ENCODE data around the gene RAE1. TPM values are rescaled to one million over a fixed set of nuclear protein-coding genes. Genes with fewer than 3 reads are reported as not detected.

RAE1 gene
- total and polyA plus RNA-seq, 2 of the 8 experiments (the other 6 are each of a cell fraction or from before 2014, with no cell fraction given) = 35.9 to 44.9 TPM

DNA sequence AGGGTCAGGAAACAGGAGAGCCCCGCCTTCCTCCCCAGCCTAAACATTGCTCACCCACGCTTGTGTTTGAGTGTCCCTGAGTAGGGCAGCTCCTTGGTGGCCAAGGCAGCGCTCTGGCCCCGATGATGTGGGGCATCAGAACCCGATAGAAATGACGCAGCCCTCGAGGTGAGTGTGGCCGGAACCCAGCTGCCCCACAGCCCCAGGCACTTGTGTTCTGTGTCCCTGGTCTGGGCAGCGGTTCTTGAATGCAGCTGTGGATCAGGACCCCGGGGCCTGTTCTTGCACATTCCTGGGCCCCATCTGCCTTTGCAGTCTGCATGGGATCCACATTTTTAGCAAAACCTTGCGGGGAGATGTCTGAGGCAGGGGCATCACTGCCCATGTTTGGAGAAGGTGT, 53.0 kb downstream of the RAE1 start:
- H3K27ac ChIP-seq (ENCODE audit: low read depth, low read length) = no peak overlapping the region
- H3K27me3 ChIP-seq (replicated peaks in 1 of 4; ENCODE audit: control insufficient read depth in 3 of 4, extremely low read depth in 1 of 4, insufficient read depth in 3 of 4, low read length in 3 of 4) = no peaks in the 10 kb centered on the region
- no peak overlapping the region for H3K14ac ChIP-seq (ENCODE audit: insufficient read length)
- H3K23ac ChIP-seq (ENCODE audit: insufficient read length) = no peak overlapping the region
- no peak overlapping the region for H3K4me2 ChIP-seq (ENCODE audit: insufficient read depth in 1 of 2, low read depth in 2 of 2, low read length in 2 of 2)
- H3K4me3 ChIP-seq (ENCODE audit: extremely low read depth in 1 of 4, insufficient read depth in 2 of 4, low read depth in 3 of 4, low read length in 4 of 4) = no peak overlapping the region
- H3K4me1 ChIP-seq (replicated peaks in 1 of 4; ENCODE audit: control insufficient read depth in 3 of 4, insufficient read depth in 4 of 4, low read length in 3 of 4) = no peaks in the 10 kb centered on the region
- ChIA-PET CTCF (ENCODE audit: partially characterized antibody) (interaction anchor here (0.9 to 1.7 kb wide), 8 partner anchors 9 to 95 kb away, joined by 3 to 6 read pairs (median 4); no protein-coding TSS in a partner anchor), POLR2A (ENCODE audit: partially characterized antibody) (interaction anchor here (1.0 to 3.2 kb wide), 3 partner anchors 9 to 13 kb away, joined by 3 to 11 read pairs (median 7); partner anchors contain the start of gene RBM38)
- H4K20me1 ChIP-seq (replicated peaks in 1 of 2; ENCODE audit: control insufficient read depth in 1 of 2, insufficient read depth in 2 of 2, low read length in 2 of 2) = peaks cover 18 to 38% of the 10 kb centered on the region in 2 experiments
- peaks cover 0 to 37% of the 10 kb centered on the region in 2 experiments; a peak in 2 of 4 replicates for H3K79me2 ChIP-seq (ENCODE audit: control insufficient read depth in 1 of 2, insufficient read depth in 2 of 2, low read length in 2 of 2)
- H3K18ac ChIP-seq (ENCODE audit: extremely low read depth, low read length) = no peak overlapping the region
- no peaks in the 10 kb centered on the region for H3K9me3 ChIP-seq (ENCODE audit: insufficient read depth in 2 of 2, low read depth in 1 of 2, low read length in 1 of 2)
- no peak overlapping the region for H4K91ac ChIP-seq (replicated peaks; ENCODE audit: insufficient read length, low read length)
- no peak overlapping the region for H2BK12ac ChIP-seq (ENCODE audit: low read depth, low read length)
- H3K36me3 ChIP-seq (ENCODE audit: control insufficient read depth in 2 of 4, insufficient read depth in 4 of 4, low read length in 3 of 4) = peaks cover 2 to 53% (median 28%) of the 10 kb centered on the region in 4 experiments; a peak in 6 of 8 replicates
- TF ChIP-seq KDM4A (IDR thresholded peaks at IDR 0.05; ENCODE audit: low read depth, low read length, severe bottlenecking) (no peak), BCL11A (IDR thresholded peaks at IDR 0.05; ENCODE audit: low read depth in 2 of 2, low read length in 2 of 2) (no peak), SIX5 (IDR thresholded peaks at IDR 0.05; ENCODE audit: low read depth, low read length) (no peak), EP300 (IDR thresholded peaks at IDR 0.05; ENCODE audit: borderline replicate concordance in 1 of 2, low read depth in 2 of 2, low read length in 2 of 2) (no peak), SIRT6 (IDR thresholded peaks at IDR 0.05; ENCODE audit: low read length) (no peak), JUND (IDR thresholded peaks at IDR 0.05; ENCODE audit: low read length) (no peak), HDAC2 (IDR thresholded peaks at IDR 0.05; ENCODE audit: borderline replicate concordance in 1 of 2, low read depth in 2 of 2, low read length in 2 of 2) (no peak), RBBP5 (IDR thresholded peaks at IDR 0.05; ENCODE audit: borderline replicate concordance, low read depth, low read length) (no peak), ASH2L (IDR thresholded peaks at IDR 0.05; ENCODE audit: low read length) (no peak)
- TF ChIP-seq, protein P1, sequence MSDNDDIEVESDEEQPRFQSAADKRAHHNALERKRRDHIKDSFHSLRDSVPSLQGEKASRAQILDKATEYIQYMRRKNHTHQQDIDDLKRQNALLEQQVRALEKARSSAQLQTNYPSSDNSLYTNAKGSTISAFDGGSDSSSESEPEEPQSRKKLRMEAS (IDR thresholded peaks at IDR 0.05) = no peak
- H2AK5ac ChIP-seq (ENCODE audit: low read depth, low read length) = no peak overlapping the region
- H4K8ac ChIP-seq (ENCODE audit: extremely low read depth, insufficient read depth, low read length) = no peak overlapping the region
- H3K9ac ChIP-seq (replicated peaks in 1 of 4; ENCODE audit: extremely low read depth in 1 of 4, low read depth in 3 of 4, low read length in 3 of 4) = no peak overlapping the region
- H2AFZ ChIP-seq (ENCODE audit: low read length) = no peak overlapping the region
- FAIRE-seq (no peak), DNase-seq (ENCODE audit: low read depth in 1 of 2, low spot score in 2 of 2) (no peak)
- H2BK15ac ChIP-seq (ENCODE audit: low read length) = no peak overlapping the region
- peaks cover 7% of the 10 kb centered on the region for H3K79me1 ChIP-seq (ENCODE audit: low read depth, low read length)
- no peak overlapping the region for H3K56ac ChIP-seq (replicated peaks; ENCODE audit: insufficient read length, low read depth, low read length)
- WGBS, 2 experiments (ENCODE audit: extremely low coverage in 1 of 2, insufficient coverage in 1 of 2, insufficient read length in 1 of 2, insufficient replicate concordance in 2 of 2, low coverage in 1 of 2, low lambda C conversion rate in 2 of 2, missing lambda C conversion rate in 1 of 2) = 82% methylated on average over 11 of the region's 11 CpGs; no CpG with 5 or more reads in 1 of the 2 experiments
- H4K5ac ChIP-seq (ENCODE audit: insufficient read length, low read depth, low read length) = no peak overlapping the region
- no peak overlapping the region for H3K4ac ChIP-seq (replicated peaks; ENCODE audit: insufficient read length, low read depth, low read length)
- H2BK120ac ChIP-seq (replicated peaks; ENCODE audit: low read depth, low read length) = no peak overlapping the region
- no peak overlapping the region for H2BK20ac ChIP-seq (ENCODE audit: low read length)
- no peak overlapping the region for H2BK5ac ChIP-seq (ENCODE audit: low read depth, low read length)
- H3K23me2 ChIP-seq (ENCODE audit: low read depth, low read length) = no peaks in the 10 kb centered on the region

Data from H1 (cell line).